ENCODE results near the gene LYPD3.

- TF ChIP-seq CTCF (conservative IDR thresholded peaks at IDR 0.05 in 1 of 2, IDR thresholded peaks at IDR 0.05 in 1 of 2; ENCODE audit: low read depth in 1 of 2, low read length in 2 of 2) (no peak), EZH2 (IDR thresholded peaks at IDR 0.05; ENCODE audit: low read length, missing control alignments) (no peak)
Observed at GRCh38 chr19:43482193-43482592, 16.8 kb upstream of the LYPD3 start.

All from fibroblast of lung (primary cell).